HG02884 (cell line): Measurements from ENCODE around the gene MYO7A.

Experiments used
- ATAC-seq: cut with Tn5 transposase; IDR thresholded peaks from one replicate; pipeline ENCODE4 v1.9.1; 2021; ENCODE audit warnings: mild to moderate bottlenecking, moderate library complexity; ENCODE audit not compliant: unreplicated experiment

Gene MYO7A

DNA sequence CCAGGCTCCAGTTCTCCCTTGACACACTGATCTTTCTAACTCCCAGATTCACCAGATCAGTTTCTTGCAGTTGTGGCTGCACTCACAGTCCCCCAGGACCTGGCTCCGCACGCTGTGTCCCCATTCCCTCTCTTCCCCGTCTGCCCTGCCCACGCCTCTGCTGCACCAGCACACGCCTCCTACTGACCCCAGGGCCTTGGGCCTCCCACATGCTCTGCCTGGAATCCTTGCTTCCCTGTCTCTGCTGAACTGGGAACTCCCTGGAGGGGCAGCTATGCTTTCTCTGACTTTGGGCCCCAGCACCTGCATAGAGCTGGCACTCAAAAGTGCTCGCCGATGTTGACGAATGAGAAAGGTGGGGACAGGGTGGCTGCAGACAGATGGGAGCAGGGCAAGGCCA is 68.9 kb downstream of the MYO7A start:
- no peak for ATAC-seq

DNA sequence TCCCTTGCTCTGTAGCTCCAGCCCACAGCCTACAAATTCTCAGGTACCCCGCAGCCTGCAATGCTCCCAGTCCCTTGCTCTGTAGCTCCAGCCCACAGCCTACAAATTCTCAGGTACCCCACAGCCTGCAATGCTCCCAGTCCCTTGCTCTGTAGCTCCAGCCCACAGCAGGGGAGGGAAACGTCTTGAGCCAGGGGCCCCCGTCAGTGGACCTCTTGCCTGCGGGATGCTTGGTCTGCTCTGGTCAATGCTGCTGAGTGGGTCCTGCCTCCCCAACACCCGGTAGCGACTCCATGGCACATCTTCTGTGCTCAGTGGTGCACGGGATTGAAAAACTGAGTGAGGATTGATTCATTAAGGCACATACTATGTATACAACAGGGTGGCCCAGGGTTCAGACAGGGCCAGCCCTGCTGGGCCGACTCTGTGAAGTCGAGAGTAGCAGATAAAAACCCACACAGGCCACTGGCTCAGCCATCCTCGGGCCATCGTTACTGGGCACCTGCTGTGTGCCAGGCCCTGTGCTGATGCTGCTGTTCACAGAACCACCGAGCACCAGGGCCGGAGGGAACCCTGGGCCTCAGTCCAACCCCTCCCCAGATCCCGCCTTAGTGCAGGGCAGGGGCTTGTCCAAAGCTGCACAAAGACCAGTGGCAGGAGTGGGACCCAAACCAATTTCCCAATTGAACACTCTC is 69.7 kb downstream of the MYO7A start:
- no peak for ATAC-seq

DNA sequence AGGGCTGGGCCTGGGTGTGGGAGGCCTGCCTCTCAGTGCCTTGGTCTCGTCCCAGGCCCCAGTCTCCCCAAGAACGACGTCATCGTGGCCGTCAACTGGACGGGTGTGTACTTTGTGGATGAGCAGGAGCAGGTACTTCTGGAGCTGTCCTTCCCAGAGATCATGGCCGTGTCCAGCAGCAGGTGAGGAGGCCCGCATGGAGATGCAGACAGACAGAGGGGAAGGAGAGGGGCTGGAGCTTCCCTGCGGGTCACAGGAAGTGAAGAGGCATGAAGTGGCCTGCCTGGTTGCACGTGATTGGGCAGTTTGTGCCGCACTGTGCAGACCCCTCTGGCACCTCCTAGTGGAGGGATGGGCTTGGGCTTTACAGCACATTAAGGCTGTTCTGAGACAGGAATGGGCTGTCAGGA is 70.4 kb downstream of the MYO7A start:
- no peak for ATAC-seq

DNA sequence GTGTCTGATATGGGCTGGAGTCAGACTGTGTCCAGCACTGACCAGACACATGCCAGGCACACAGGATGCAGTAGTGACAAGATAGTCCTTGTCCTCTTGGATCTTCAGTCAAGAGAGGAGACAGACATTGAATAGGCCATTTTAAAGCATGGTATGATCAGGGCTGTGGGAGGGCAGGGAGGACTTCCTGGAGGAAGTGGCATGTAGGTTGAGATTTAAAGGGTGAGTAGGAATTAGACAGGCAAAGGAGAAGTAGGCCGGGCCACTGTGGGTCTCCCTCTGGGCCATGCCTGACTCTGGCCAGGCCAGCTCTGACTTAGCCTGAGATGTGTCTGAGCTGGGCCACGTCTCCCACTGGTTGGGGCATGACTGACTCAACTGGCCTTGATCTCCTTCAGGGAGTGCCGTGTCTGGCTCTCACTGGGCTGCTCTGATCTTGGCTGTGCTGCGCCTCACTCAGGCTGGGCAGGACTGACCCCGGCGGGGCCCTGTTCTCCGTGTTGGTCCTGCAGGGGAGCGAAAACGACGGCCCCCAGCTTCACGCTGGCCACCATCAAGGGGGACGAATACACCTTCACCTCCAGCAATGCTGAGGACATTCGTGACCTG is 71.2 kb downstream of the MYO7A start:
- no peak for ATAC-seq

DNA sequence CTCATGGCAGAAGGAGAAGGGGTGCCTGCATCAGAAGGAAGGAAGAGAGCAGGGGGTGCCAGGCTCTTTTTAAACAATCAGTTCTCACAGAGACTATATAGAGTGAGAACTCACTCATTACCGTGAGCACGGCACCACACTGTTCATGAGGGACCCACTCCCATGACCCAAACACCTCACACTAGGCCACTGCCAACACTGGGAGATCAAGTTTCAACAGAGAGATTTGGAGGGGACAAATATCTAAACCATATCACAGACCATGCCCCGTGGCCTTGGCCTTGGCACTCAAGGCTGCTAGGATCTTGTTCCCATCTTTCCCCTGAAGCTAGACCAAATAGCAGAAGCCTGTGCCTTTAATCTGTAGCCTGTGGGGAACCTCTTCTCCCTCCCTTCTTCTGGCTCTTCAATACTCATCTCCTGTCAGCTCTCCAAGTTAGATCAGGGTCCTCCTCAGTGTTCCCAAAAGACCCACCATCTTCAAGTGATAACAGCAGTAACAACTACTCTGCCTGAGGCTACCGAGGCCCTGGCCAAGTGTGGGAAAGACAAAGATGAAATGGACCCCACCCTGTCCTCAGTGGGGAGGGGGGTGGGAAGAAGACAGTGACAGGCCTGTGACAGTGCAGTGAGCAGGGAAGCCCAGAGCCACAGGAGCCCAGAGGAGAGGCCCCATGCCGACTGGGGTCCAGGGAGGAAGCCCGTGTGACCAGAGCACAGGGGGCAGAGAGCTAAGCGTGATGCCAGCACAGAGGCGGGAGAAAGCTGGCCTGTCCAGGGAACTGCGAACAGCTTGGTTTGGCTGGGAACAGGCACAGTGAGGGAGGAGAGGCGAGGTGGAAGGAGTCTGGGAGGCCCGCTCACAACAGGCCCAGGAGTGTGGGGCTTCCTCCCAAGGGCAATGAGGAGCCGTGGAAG is 72.6 kb downstream of the MYO7A start:
- ATAC-seq, result no peak

DNA sequence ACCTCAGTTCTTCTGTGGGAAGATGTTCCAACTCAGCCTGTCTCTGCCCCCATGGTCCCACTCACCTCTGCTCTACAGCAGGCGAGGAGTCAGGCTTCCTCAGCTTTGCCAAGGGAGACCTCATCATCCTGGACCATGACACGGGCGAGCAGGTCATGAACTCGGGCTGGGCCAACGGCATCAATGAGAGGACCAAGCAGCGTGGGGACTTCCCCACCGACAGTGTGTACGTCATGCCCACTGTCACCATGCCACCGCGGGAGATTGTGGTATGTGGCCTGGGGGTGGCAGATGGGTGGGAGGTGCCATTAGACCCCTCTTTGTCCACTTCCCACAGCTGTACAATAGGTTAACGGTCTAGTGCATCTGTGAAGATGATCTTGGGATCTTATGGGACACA is 73.3 kb downstream of the MYO7A start:
- ATAC-seq, result no peak

GRCh38 chr11:77201991-77202841 is 74.2 kb downstream of the MYO7A start:
- no peak for ATAC-seq

- no peak for ATAC-seq
Observed at GRCh38 chr11:77202941-77203900, 75.2 kb downstream of the MYO7A start.

- ATAC-seq, result no peak
Observed at GRCh38 chr11:77203901-77204753, 76.1 kb downstream of the MYO7A start.

- no peak for ATAC-seq
Observed at GRCh38 chr11:77204754-77205466, 76.9 kb downstream of the MYO7A start.

DNA sequence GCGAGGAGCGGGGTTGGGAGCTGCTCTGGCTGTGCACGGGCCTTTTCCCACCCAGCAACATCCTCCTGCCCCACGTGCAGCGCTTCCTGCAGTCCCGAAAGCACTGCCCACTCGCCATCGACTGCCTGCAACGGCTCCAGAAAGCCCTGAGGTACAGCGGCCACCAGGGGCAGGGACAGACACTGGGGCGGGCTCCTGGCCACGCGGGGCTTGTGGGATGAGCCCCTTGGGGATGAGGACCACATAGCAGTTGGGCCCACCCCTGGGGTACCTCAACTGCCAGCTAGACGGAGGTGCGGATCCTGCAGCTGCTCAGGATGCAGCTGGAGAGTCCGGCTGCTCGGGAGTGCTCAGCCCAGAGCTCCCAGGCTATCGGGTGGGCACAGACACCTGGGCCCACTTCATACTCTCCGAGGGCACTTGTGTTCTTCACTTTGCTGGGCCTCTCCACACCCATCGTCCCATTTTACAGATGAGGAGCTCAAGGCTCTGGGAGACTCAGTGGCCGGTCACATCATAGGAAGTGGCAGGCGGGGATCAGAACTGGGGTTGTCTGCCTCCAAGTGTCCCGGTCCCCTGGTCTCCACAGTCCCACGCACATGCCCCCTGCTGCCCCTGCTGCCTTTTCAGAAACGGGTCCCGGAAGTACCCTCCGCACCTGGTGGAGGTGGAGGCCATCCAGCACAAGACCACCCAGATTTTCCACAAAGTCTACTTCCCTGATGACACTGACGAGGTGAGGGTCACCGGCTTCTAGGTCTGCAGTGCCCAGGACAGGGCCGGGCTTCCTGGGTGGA is 77.6 kb downstream of the MYO7A start:
- no peak for ATAC-seq

- no peak for ATAC-seq
Observed at GRCh38 chr11:77206264-77207018, 78.4 kb downstream of the MYO7A start.

DNA sequence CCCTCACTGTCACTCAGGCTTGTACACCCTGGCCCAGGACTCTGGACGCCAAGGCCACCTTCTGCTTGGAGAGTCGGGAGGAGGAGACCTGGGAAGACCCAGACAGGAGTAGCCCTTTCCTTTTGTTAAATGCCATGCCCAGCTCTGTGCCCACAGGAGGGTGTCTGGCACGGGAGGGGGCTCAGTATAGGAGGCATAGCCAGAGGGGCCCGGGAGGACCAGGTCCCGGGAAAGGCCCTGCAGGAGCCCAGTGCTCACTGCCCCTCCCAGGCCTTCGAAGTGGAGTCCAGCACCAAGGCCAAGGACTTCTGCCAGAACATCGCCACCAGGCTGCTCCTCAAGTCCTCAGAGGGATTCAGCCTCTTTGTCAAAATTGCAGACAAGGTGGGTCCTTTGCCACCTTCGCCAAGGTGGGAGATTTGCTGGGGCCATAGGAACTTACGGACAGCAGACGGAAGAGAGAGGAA is 79.0 kb downstream of the MYO7A start:
- ATAC-seq, result no peak

DNA sequence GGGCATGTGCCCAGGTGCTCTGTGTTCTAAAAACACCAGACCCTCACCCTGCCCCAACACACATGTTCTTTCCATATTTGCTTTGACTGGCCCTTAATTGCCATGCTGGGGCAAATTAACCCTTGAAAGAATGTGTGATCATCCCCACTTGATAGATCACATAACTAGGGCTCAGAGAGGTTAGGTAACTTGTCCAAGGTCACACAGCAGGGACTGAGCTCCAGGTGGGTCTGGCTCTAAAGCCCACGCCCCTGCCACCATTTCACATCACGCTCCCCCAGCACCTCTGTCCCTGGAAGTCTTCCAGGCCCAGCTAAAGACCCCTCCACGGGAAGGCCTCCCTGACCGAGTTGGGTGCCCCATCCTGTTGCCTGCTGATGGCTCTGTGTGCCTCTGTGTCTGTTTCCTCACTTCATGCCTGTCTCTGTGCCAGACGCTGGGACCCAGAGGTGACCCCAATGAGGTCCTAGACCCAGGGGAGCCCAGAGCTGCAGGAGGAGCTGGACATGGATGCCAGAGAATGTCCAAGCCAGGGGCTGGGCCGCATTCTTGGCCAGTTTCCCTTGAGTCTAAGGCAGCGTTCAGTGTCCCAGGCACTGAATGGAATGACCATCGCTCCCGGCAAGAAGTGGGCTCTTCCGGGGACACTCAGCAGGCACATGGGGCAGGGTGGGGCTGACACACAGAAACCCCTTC is 79.7 kb downstream of the MYO7A start:
- ATAC-seq, result no peak

GRCh38 chr11:77208535-77208934 is 80.5 kb downstream of the MYO7A start:
- ATAC-seq, result no peak

GRCh38 chr11:77209663-77210062 is 81.6 kb downstream of the MYO7A start:
- no peak for ATAC-seq
